Measurements from ENCODE around the gene STX16.

GRCh38 chr20:58628491-58629214 lies 22.4 kb upstream of the STX16 start:
- TF ChIP-seq, protein P1, sequence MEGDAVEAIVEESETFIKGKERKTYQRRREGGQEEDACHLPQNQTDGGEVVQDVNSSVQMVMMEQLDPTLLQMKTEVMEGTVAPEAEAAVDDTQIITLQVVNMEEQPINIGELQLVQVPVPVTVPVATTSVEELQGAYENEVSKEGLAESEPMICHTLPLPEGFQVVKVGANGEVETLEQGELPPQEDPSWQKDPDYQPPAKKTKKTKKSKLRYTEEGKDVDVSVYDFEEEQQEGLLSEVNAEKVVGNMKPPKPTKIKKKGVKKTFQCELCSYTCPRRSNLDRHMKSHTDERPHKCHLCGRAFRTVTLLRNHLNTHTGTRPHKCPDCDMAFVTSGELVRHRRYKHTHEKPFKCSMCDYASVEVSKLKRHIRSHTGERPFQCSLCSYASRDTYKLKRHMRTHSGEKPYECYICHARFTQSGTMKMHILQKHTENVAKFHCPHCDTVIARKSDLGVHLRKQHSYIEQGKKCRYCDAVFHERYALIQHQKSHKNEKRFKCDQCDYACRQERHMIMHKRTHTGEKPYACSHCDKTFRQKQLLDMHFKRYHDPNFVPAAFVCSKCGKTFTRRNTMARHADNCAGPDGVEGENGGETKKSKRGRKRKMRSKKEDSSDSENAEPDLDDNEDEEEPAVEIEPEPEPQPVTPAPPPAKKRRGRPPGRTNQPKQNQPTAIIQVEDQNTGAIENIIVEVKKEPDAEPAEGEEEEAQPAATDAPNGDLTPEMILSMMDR (IDR thresholded peaks at IDR 0.05 in 4 of 5, conservative IDR thresholded peaks at IDR 0.05 in 1 of 5): no peak
- no peak for TF ChIP-seq POLR2A (IDR thresholded peaks at IDR 0.05)
